SHP77 (cell line): ENCODE results near the gene WSCD1.

Experiments used
- DNase-seq, 2 experiments: peaks; one replicate each; lab custom pipeline; 2025; lab: John Stamatoyannopoulos, UW

WSCD1 gene

DNA sequence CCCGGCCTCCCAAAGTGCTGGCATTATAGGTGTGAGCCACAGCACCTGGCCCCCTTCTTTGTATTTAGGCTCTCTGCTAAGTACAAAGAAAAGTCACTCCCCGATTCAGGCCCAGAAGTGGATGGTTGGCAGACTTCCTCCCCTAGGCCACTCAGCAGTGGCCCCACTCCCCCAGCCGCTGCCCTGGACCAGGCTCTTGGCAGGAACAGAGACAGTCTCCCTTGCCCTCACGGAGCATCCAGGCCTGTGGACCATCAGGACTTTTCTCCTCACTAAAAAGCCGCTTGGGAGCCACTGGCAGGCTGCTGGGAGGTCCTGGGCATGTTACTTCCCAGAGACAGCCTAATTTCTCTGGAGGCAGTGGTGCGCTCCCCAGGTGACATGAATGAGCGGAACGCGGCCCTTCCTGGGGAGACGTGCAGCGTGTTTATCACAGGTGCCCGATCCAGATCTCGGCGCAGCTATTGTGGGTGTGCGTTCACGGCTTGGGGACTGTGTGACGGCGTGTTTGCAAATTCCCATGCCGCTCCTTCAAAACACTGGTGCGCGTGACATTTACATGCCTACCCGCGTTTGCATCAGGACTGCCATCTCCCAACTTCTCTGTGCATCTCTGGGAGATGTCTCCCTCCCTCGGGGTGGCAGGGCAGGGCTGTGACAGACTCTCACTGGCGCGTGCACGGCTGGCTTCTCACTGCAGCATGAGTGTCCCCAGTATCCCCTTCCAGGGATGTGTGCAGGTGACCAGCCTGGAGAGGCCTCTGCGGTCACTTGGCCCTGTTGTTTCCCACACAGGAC is 16.6 kb downstream of the WSCD1 start:
- DNase-seq = no peak

DNA sequence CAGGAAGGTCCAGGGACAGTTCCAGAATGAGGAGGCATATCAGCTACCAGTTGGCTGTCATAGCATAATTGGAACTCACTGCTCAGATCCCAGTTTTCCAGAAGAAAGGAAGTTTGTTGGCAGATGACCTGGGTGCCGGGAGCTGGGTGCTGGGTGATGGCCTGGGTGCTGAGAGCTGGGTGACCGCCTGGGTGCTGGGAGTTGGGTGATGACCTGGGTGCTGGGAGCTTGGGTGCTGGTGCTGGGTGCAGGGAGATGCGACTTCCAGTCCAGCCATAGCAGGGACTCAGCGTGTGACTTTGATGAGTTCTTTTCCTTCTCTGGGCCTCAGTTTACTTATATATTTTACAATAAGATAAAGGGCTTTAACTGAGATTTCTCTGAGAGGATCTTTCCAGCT is 18.0 kb downstream of the WSCD1 start:
- DNase-seq = no peak

DNA sequence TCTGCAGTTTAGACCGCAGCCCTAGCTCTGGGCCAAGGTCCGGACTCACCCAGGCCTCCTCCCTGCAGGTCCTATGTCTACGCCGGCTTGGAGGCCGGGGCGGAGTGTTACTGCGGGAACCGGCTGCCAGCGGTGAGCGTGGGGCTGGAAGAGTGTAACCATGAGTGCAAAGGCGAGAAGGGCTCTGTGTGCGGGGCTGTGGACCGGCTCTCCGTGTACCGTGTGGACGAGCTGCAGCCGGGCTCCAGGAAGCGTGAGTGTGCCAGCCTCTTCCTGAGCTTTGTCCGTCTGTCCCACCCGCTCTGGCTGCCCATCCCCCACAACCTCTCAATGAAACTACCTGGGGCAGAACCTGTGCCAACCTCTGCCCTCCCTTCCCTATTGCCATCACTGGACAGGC is 20.1 kb downstream of the WSCD1 start:
- DNase-seq = no peak

DNA sequence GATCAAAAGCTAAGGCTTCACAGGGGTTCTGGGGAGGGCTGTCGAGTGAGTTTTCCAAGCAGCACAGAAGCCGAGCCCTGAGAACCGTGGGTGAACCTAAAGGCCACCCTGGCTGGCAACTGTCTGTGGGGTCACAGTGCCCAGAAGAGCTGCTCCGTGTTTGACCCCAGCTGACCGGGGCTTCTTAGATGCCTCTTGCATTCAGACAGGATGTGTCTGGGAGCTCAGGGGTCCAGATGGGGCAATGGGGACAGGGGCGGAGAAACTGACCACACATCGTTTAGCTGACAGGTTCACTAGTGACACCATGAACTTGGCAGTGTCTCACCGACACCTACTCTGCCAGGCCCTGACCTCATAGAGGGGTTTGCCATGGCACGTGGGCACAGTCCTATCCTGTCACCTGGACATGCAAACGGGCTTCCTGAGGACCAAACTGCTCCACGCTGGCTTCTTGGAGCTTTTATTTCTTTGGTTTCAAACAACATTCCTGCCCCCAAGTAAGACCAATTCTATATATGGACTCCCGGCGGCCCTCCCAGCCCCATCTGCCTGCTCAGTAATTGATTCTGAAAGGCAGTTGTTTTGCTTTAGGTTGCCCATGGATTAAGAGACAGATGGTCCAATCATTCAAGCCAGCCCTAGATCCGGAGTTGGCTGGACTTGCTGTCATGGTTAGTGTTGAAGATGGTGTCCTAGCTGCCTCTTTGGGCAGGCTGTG is 22.2 kb downstream of the WSCD1 start:
- DNase-seq = no peak

DNA sequence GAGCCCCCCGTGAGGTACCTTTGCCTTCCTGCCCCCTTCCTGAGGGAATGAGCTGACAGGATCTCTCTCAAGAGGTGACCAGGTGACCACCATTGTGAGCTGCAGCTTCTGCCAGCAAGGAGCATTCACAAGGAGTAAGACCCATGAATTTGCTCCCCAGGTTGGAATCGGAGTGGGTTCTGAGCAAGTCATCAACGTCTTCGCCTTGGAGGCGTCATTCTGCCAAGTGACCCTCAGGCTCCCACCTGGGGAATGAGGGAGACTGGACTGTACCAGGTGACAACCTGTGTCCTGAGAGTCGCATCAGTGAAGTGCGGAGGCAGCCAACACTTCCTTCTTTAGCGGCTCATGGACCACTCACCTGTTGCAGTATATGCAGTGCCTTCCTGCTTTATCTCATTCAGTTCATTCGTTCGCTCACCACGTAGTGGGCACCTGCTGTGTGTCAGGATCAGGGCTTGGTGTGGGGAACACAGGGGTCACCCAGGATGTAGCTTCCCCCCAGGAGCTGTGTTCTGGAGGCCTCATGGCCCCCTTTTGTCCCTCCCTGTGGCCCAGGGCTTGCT is 22.8 kb downstream of the WSCD1 start:
- DNase-seq = no peak

DNA sequence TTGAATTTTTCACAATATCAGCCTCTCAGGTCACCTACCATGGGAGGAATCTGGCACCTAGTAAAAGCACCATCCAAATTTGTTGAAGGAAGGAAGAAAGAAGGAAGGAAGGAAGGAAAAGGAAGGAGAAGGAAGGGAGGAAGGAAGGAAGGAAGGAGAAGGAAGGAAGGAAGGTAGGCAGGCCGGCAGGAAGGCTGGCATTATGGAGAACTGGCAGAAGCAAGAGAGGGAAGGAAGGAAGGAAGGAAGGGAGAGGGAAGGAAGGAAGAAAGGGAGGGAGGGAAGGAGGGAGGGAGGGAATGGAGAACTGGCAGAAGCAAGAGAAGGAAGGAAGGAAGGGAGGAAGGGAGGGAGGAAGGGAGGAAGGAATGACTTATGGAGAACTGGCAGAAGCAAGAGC is 24.3 kb downstream of the WSCD1 start:
- no peak for DNase-seq

DNA sequence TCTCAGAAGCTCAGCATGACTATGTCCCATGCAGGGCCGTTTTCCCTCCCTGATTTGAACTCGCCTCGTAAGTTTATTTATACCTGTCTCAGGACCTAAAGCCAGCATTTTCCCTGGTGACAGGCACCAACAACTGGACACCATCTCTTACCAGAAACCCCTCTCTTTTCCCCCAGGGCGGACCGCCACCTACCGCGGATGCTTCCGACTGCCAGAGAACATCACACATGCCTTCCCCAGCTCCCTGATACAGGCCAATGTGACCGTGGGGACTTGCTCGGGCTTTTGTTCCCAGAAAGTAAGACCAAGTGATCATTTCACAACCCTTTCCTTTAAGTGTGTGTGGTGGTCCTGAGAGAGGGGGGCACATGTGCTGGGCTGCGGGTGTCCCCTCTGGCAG is 24.7 kb downstream of the WSCD1 start:
- no peak for DNase-seq

DNA sequence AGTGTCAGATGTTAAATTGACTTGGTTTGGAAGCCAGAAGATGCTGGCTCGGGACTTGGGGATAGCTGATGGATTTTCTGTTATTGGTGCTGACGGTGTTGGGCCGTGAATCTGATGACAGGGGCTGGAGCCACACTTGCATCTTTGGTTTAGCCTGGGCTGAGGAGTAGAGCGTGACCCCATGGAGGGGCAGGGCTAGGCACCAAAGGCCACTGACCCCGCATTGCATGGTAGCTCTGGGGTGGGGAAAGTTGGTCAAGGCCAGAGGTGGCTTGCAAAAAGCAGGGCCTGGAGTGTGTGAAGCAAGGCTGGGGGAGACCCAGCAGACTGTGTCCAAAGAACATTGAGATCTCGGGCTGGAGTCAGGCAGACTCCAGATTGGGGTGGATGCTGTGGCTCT is 25.3 kb downstream of the WSCD1 start:
- DNase-seq = no peak

DNA sequence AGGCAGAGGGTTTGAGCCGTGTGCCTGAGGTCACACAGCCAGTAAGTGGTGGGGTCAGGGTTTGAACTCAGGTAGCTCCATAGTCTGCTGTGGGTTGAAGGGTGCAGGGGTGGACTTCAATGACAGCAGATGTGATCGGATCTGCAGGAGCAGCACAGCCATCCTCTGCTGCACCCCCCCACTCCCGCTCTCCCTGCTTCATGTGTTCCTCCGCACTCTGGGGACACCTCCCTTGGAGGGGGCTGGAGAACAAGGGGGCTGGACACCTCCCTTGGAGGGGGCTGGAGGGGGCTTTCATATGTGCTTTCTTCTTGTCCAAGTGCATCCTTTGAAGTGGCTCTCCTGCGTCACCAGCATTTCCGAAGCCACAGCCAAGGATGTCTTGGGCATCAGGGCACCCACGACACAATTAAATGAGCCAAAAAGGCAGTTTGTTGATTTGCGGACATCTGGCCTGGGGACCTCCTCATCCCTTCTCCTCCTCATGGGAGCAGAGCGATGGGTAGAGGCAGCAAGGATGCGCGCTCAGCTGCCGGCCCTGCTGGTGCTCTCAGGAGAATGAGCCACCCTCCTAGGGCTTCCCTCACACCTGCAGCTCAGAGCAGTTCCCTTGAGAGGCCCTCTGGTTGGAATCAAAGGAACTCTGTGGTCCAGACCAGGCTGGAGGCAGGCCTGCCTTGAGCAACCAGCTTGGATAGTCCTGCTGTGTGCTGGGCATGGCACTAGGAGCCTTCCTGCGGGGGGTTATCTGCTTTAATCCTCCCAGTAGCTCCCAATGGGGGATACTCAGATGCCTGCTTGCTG is 26.2 kb downstream of the WSCD1 start:
- DNase-seq = no peak

DNA sequence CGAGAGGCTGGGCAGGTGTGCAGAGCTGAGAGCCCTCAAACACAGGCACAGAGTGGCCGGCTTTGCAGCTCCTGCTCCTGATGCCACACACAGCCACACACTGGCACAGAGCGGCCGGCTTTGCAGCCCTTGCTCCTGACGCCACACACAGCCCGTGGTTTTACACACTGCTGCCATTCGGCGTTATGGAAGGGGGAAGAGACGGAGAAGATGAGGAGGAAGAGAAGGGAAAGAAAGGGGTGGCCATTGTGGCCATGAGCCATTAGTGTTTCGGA is 26.8 kb downstream of the WSCD1 start:
- no peak for DNase-seq

DNA sequence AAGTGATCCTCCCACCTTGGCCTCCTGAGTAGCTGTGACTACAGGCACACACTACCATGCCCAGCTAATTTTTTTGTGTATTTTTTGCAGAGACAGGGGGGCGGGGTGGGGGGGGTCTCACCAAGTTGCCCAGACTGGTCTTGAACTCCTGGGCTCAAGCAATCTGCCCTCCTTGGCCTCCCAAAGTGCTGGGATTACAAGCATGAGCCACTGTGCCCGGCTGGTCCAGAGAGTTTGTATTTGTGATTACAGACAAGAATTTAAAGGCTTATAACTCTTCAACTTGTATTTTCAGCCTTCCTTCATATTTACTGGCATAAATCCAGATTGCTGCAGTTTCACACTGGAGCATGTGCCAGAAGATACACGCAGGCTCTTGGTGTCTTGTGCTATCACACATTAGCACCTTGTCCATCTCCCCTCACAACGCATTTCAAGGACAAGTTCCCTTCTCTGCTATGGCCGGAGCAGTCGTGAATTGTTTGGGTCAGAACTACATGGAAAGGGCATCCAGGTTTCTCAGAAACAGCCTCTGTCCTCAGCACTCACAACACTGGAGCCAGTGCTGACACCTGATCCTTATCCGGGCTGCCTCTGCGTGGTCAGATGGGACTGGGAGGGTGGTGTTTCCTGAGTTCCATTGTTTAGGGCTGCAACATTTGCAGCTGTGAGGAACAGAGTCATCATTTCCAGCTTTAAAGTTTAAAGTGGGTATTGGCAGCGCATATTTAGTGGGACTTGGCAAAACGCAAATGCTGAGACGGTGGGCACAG is 28.1 kb downstream of the WSCD1 start:
- no peak for DNase-seq

DNA sequence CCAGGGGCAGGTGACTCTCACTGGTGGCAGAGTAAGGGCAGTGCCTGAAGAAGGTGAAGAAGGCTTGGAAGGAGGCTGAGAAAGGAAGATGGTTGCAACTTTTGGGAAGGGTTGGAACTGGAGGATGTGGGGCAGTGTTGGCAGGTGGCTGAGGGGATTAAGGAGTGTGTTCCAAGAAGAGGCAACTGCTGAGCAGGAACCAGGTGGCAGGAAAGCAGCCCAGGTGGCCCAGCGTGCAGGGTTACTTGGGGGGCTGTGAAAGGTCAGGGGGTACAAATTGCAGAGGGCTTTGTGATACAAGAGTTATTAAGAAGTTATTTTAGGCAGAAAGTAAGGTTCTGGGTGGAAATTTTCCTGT is 28.6 kb downstream of the WSCD1 start:
- DNase-seq = no peak

DNA sequence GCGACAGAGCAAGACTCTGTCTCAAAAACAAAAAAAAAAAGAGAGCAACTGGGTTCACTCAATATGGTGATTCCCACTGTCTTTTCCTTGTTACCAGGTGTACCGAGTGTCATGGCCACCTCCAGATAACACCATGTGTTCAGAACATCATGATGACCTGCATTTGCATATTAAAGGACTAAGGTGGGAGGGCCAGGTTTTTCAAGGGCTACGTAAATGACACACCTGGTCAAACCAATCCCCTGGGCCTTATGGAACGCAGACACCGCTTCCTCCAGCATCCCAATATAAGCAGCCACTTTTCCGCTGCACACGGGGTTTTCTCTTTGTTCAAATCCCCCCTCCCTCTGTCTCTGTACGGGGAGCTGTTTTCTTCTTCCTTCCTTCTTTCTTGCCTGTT is 29.3 kb downstream of the WSCD1 start:
- DNase-seq = no peak

DNA sequence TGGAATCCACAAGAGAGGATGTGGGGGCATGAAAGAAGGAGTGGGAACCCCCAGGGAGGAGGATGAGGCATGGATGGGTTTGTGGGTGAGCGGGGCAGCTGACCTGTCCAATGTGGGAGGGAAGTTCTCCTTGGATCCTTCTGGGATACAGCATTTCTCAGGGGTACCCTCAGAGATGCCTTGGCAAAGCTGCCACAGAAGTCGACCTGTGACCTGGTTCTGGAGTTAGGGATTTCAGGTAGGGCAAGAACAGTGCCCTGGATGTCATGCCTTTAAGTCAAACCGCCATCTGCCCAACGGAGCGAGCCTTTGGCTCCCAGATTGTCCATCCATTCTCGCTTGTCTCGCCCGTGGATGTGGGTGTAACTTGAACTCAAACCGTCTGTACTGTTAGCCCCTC is 30.0 kb downstream of the WSCD1 start:
- no peak for DNase-seq

DNA sequence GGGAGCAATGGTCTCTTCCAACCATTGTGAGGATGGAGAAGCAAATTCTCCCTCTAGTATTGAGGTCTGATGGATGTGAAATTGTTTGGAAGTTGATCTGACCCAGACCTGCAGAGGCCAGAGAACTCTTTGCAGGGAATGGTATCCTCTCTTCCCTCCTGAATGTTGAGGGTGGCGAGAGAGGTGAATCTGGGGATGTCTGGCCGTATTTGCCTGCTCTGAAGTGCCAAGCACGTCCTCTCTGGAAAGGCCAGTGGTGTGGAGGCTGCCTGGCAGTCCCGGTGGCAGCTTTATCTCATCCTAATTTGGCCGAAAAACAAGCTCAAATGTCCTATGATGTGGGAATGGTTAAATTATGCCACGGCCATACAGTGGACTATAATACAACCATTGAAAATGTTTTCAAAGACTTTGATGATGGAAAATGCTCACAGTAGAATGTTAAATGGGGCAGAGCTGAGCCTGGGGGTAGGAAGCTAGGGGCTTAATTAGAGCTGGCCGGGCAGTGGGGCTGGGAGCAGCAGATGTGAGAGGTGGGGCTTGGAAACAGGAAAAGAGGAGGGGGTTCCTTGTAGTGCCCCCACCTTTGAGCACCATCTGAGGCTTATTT is 30.8 kb downstream of the WSCD1 start:
- no peak for DNase-seq

DNA sequence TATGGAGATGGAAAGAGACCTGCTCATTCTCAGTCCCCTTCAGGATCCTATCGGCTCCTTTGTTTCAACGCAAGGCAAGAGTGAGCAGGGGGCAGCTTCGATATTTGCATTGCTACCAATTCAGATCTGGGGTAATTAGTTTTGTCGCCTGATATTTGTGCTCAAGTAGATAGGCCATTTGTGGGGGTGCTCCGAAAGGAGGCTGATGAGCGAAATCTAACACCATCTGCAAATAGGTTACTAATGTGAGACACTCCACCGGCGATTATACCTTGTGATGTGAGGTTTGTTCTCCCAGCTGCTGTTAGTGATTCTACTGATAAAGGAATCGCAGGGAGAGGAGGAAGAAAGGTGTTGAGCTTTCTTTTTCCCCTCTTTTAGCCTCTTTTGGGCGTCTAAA is 31.5 kb downstream of the WSCD1 start:
- DNase-seq = no peak

DNA sequence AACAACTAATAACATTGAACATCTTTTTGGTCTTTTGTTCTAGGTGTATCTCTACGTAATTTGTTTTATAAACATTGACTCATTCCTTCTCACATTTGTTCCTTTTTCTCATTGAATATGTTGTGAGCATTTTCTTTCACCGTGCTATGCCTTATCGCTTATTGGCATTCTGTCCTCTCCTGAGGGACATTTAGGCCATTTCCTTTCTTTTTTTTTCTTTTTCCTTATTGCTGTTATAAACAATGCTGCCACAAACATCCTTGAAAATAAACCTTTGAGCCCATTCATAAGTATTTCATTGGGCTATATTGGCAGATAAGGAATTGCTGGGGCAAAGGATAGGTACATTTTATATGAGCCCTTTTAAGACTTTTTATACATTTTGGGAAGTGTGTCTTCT is 32.4 kb downstream of the WSCD1 start:
- DNase-seq = no peak

DNA sequence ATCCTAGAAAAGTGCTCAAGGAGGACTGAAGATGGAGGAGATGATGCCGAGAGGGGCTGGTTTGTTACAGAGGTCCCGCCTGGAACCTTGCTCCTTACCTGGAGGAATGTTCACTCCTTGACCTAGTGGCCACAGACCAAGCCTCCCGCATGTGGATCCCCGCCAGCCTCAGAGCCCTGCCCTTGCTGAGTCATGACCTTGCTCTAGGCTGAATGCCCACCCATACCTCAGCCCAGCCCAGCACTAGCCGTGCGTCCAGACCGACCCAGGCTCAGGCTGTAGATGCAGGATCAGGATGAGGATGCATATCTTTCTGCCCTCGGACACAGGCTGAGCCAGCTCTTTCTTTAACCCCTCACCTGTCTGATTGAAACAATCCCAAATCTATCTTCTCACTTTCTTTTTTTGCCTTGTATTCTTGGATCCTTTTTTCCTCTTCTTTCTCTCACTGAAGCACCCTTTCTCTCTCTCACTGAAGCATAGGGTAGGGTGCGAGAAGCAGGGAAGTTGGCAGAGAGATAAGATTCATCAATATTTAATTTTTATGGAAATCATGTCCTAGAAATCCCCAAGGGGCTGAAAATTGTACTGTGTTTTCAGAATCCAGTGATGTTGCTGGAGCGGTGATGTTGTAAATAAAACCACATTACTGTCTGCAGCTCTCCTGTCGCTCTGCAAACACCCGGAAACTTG is 34.9 kb downstream of the WSCD1 start:
- no peak for DNase-seq

DNA sequence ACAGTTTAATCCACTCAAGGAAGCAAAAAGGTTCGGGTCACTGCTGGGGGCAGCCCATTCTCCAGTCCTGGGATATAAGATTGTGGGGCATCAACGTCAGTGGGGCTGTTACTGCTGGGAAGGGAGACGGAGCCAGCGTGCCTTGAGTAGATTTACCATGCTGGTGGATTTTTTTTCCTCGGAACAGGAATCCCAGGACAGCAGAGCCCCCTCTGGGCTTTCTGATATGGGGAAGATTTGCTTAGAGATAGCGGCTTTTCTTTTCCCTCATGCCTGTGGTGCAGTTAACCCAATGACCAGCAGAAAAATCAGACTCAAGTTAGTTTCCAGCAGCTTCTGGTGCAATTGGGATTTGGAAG is 35.4 kb downstream of the WSCD1 start:
- no peak for DNase-seq

DNA sequence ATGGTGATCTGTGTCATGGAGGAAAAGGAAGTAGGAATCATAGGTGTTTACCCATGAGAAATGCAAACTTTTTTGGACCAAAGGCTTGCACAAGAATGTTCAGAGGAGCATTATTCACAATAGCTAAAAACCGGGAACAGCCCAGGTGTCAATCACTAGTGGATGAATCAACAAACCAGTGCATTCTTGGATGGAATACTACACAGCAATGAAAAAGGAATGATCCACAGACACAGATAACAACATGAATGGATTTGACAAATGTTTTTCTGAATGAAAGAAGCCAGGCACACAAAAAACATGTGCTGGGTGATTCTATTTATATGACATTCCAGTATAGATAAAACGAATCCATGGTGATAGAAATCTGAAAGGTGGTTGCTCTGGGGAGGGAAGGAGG is 36.0 kb downstream of the WSCD1 start:
- no peak for DNase-seq

DNA sequence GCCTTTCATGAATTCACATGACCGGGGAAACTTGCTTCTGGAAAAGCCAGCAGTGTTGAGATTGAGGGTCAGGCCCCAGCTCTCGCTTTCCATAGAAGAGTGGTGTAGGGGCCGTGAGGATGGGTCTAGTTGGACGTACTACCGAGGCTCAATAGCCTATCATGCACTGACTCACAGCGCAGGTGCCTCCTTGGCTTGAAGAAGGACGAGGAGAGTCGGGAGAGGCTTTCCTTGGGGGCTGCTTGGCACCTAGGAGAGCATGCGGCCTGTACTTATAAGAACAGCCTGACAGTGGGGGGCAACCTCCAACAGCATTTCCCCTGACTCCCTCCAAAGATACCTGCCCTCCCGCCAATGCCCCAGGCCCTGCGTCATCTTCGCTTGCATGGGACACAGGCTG is 37.6 kb downstream of the WSCD1 start:
- DNase-seq = no peak
